ENCODE results near the gene MRPL42. TPM values are rescaled to one million over a fixed set of nuclear protein-coding genes. Genes with fewer than 3 reads are reported as not detected.
A peak's percentile ranks its signal among the peaks of the same experiment; 100 is the strongest.

Gene MRPL42
- total RNA-seq, 1 experiment from 2014 or later: 108 TPM

DNA sequence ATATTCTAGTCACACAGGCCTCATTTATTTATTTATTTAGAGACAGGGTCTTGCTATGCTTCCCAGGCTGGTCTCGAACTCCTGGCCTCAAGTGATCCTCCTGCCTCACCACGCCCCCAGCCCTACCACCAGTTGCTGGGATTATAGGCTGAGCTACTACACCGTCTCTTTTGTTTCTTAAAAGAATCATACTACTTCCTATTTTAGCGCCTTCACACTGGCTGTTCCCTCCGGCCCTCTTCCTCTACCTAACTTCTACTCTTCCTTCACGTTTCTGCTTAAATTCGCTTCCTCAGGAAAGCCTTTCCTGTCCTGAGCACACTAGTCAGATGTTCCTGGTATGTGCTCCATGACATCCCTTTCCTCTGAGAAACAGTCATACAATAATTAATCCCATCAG lies 6.4 kb upstream of the MRPL42 start:
- H3K9me3 ChIP-seq (ENCODE audit: control insufficient read depth, low read depth, low read length): no peaks in the 10 kb centered on the region
- H3K4ac ChIP-seq (ENCODE audit: low read depth, low read length): no peak overlapping the region
- Mint-ChIP-seq H3K4me1 (no peaks in the 10 kb centered on the region; a peak in 1 of 4 replicates), H3K4me3 (no peak overlapping the region), H3K9me3 (no peaks in the 10 kb centered on the region), H3K27ac (peak overlapping the region in 1 of 3 experiments; percentile 44; a peak in 2 of 7 replicates), H3K27me3 (ENCODE audit: low read depth) (no peaks in the 10 kb centered on the region; the same call in 1 of the 2 replicates), H3K36me3 (ENCODE audit: insufficient read depth in 1 of 3, low read depth in 3 of 3) (no peaks in the 10 kb centered on the region)
- H3K4me1 ChIP-seq (ENCODE audit: insufficient read depth, low read length): no peaks in the 10 kb centered on the region
- no peaks in the 10 kb centered on the region for H3K79me2 ChIP-seq (ENCODE audit: insufficient read depth, low read length)
- no peak overlapping the region for H3K18ac ChIP-seq (ENCODE audit: insufficient read length, low read depth, low read length)
- H4K5ac ChIP-seq (ENCODE audit: insufficient read length, low read depth, low read length): no peak overlapping the region
- H2BK15ac ChIP-seq (ENCODE audit: low read depth, low read length): no peak overlapping the region
- no peaks in the 10 kb centered on the region for H3K79me1 ChIP-seq (ENCODE audit: insufficient read depth, low read depth, low read length, poor library complexity, severe bottlenecking)
- H2AK5ac ChIP-seq (ENCODE audit: insufficient read length, low read length): no peak overlapping the region
- no peaks in the 10 kb centered on the region for H3K23me2 ChIP-seq (ENCODE audit: insufficient read length, low read depth, low read length, poor library complexity, severe bottlenecking)
- no peak overlapping the region for H2BK12ac ChIP-seq (ENCODE audit: insufficient read length, low read depth, low read length)
- no CpG with 5 or more reads among the region's 7 CpGs for WGBS (ENCODE audit: extremely low coverage, insufficient read length, low lambda C conversion rate)
- H4K91ac ChIP-seq (ENCODE audit: insufficient read length, low read depth, low read length): no peak overlapping the region
- H4K8ac ChIP-seq (replicated peaks; ENCODE audit: insufficient read length, low read depth, low read length): no peak overlapping the region
- no peaks in the 10 kb centered on the region for H4K20me1 ChIP-seq (ENCODE audit: control insufficient read depth, insufficient read depth, insufficient read length)
- H2BK20ac ChIP-seq (ENCODE audit: low read depth, low read length, poor library complexity, severe bottlenecking): no peak overlapping the region
- TF ChIP-seq, protein P1, sequence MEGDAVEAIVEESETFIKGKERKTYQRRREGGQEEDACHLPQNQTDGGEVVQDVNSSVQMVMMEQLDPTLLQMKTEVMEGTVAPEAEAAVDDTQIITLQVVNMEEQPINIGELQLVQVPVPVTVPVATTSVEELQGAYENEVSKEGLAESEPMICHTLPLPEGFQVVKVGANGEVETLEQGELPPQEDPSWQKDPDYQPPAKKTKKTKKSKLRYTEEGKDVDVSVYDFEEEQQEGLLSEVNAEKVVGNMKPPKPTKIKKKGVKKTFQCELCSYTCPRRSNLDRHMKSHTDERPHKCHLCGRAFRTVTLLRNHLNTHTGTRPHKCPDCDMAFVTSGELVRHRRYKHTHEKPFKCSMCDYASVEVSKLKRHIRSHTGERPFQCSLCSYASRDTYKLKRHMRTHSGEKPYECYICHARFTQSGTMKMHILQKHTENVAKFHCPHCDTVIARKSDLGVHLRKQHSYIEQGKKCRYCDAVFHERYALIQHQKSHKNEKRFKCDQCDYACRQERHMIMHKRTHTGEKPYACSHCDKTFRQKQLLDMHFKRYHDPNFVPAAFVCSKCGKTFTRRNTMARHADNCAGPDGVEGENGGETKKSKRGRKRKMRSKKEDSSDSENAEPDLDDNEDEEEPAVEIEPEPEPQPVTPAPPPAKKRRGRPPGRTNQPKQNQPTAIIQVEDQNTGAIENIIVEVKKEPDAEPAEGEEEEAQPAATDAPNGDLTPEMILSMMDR (conservative IDR thresholded peaks at IDR 0.05): no peak
- no peak overlapping the region for H2AFZ ChIP-seq (ENCODE audit: low read length)
- no peaks in the 10 kb centered on the region for H3K27me3 ChIP-seq (ENCODE audit: insufficient read depth, low read length)
- H2BK5ac ChIP-seq (ENCODE audit: insufficient read length, low read length): no peak overlapping the region
- no peak overlapping the region for H2BK120ac ChIP-seq (ENCODE audit: low read depth, low read length, poor library complexity, severe bottlenecking)
- no peak overlapping the region for H3K56ac ChIP-seq (ENCODE audit: insufficient read length, low read depth, low read length)
- no peak for DNase-seq
- no peak overlapping the region for H3K4me2 ChIP-seq (ENCODE audit: insufficient read depth, insufficient read length, low read length)
- no peak overlapping the region for H3K27ac ChIP-seq (ENCODE audit: insufficient read length, low read depth, low read length)
- H3K23ac ChIP-seq (ENCODE audit: insufficient read length, low read depth, low read length): no peak overlapping the region
- no peak overlapping the region for H3K14ac ChIP-seq (ENCODE audit: insufficient read depth, low read length)
- H3K9ac ChIP-seq (ENCODE audit: extremely low read depth, insufficient read length, low read length): no peak overlapping the region
- no peak overlapping the region for H3T11ph ChIP-seq (ENCODE audit: low read length)

All from H9 (cell line).